A549 (cell line): ENCODE results near the gene TBL1XR1. TPM values are rescaled to one million over a fixed set of nuclear protein-coding genes. Genes with fewer than 3 reads are reported as not detected.
A peak's percentile ranks its signal among the peaks of the same experiment; 100 is the strongest.

ENCODE experiments used
- ATAC-seq, 2 experiments: fragments of 200-7000 bp in 1 of 2; fragments of >200 bp in 1 of 2; cut with Nextera tagmentation in 1 of 2; cut with Tn5 transposase in 1 of 2; 3 replicates each; pipeline versions ENCODE4 v1.8.0 to v1.9.1; 2018 to 2020; ENCODE audit warnings: mild to moderate bottlenecking in 1 of 2, moderate library complexity in 1 of 2
- CTCF ChIA-PET: fragments of 300-600 bp; sonication (Branson Sonifier 250); formaldehyde crosslinking; extraction: SDS; loops from one replicate; lab custom pipeline; 2021; ENCODE audit warnings: antibody characterized with exemption, inconsistent platforms; lab: Yijun Ruan, JAX
- POLR2A ChIA-PET: fragments of 350-600 bp; formaldehyde crosslinking; extraction: SDS; loops from one replicate; lab custom pipeline; 2021; ENCODE audit warnings: antibody characterized with exemption, inconsistent platforms; lab: Yijun Ruan, JAX
- DNase-seq, 2 experiments: peaks; one replicate each; pipeline versions ENCODE4 v3.0.0 to v3.0.0-alpha.2; 2011 to 2016; ENCODE audit warnings: low read depth in 1 of 2, low spot score in 1 of 2
- FAIRE-seq: peaks from 2 replicates; lab custom pipeline; 2011; peaks lifted over from hg19 to GRCh38; lab: Jason Lieb, UNC
- H3K27ac ChIP-seq, 2 experiments: fragments of >200 bp; sonication (Bioruptor Twin); formaldehyde crosslinking; 3 replicates each; pipeline ENCODE4 v1.5.1; 2016 to 2017
- H3K4me1 ChIP-seq: fragments of >200 bp; sonication (Bioruptor Twin); formaldehyde crosslinking; 3 replicates; pipeline ENCODE4 v1.6.1; 2016
- H3K4me2 ChIP-seq: fragments of >200 bp; sonication (Bioruptor Twin); formaldehyde crosslinking; 3 replicates; pipeline ENCODE4 v1.6.1; 2016
- H3K4me3 ChIP-seq: fragments of >200 bp; sonication (Bioruptor Twin); formaldehyde crosslinking; 3 replicates; pipeline ENCODE4 v1.5.1; 2016
- H3K9me3 ChIP-seq: fragments of >200 bp; sonication (Bioruptor Twin); formaldehyde crosslinking; 3 replicates; pipeline ENCODE4 v1.6.1; 2016
- ATOH8 ChIP-seq: fragments of 250-450 bp; sonication (Bioruptor Pico); IDR thresholded peaks from 2 replicates; pipeline ENCODE4 v1.5.0; 2020; ENCODE audit warnings: low read depth, mild to moderate bottlenecking, moderate library complexity
- BHLHE40 ChIP-seq: IDR thresholded peaks from 2 replicates; pipeline ENCODE4 v1.6.1; 2012; ENCODE audit warnings: low read depth, low read length, inconsistent platforms
- CBX2 ChIP-seq: fragments of 200-600 bp; sonication (generic); IDR thresholded peaks from 2 replicates; pipeline ENCODE4 v1.6.1; 2016; ENCODE audit warnings: low read depth, mild to moderate bottlenecking, borderline replicate concordance
- CTCF ChIP-seq: fragments of >200 bp; sonication (Bioruptor Twin); formaldehyde crosslinking; IDR thresholded peaks from 3 replicates; pipeline ENCODE4 v1.5.1; 2016
- EHMT2 ChIP-seq: fragments of 200-600 bp; sonication (generic); IDR thresholded peaks from 2 replicates; pipeline ENCODE4 v1.6.1; 2016; ENCODE audit warnings: antibody characterized with exemption, low read depth, mild to moderate bottlenecking, moderate library complexity
- ELK1 ChIP-seq: fragments of 150-350 bp; IDR thresholded peaks from 2 replicates; pipeline ENCODE4 v1.6.1; 2014; ENCODE audit warnings: low read depth, mild to moderate bottlenecking, low read length
- ESRRA ChIP-seq: fragments of 150-350 bp; IDR thresholded peaks from 2 replicates; pipeline ENCODE4 v1.6.1; 2014; ENCODE audit warnings: mild to moderate bottlenecking, low read length, borderline replicate concordance
- FOXS1 ChIP-seq: fragments of 250-450 bp; sonication (Bioruptor Pico); IDR thresholded peaks from 2 replicates; pipeline ENCODE4 v1.5.0; 2020; ENCODE audit warnings: mild to moderate bottlenecking, moderate library complexity
- HES2 ChIP-seq: fragments of >200 bp; sonication (Bioruptor Twin); formaldehyde crosslinking; IDR thresholded peaks from 2 replicates; pipeline ENCODE4 v1.6.1; 2016
- HOXB13 ChIP-seq: fragments of 250-450 bp; sonication (Bioruptor Pico); IDR thresholded peaks from 2 replicates; pipeline ENCODE4 v1.5.0; 2020; ENCODE audit warnings: low read depth, mild to moderate bottlenecking, moderate library complexity
- JUNB ChIP-seq: fragments of >200 bp; sonication (Bioruptor Twin); formaldehyde crosslinking; IDR thresholded peaks from 2 replicates; pipeline ENCODE4 v1.6.1; 2016
- KDM5A ChIP-seq: fragments of 200-600 bp; sonication (generic); IDR thresholded peaks from 2 replicates; pipeline ENCODE4 v1.6.1; 2016; ENCODE audit warnings: antibody characterized with exemption, mild to moderate bottlenecking
- NR3C1 ChIP-seq: fragments of >200 bp; sonication (Bioruptor Twin); formaldehyde crosslinking; IDR thresholded peaks from 3 replicates; pipeline ENCODE4 v1.6.1; 2017
- PBX3 ChIP-seq: IDR thresholded peaks from 2 replicates; pipeline ENCODE4 v1.6.1; 2012
- PHF8 ChIP-seq: fragments of 200-600 bp; sonication (generic); IDR thresholded peaks from 2 replicates; pipeline ENCODE4 v1.6.1; 2016; ENCODE audit warnings: low read depth, mild to moderate bottlenecking, antibody characterized with exemption, moderate library complexity, borderline replicate concordance
- POLR2A ChIP-seq: IDR thresholded peaks from 2 replicates; pipeline ENCODE4 v1.6.1; 2012; ENCODE audit warnings: mild to moderate bottlenecking, low read length
- RAD21 ChIP-seq, 2 experiments: fragments of >200 bp in 1 of 2; sonication (Bioruptor Twin) in 1 of 2; formaldehyde crosslinking in 1 of 2; IDR thresholded peaks in 1 of 2; conservative IDR thresholded peaks in 1 of 2; 2 replicates in 1 of 2; 3 replicates in 1 of 2; pipeline ENCODE4 v1.6.1; 2012 to 2018; ENCODE audit warnings: inconsistent platforms in 1 of 2
- REST ChIP-seq: fragments of 200-600 bp; sonication (generic); IDR thresholded peaks from 2 replicates; pipeline ENCODE4 v1.6.1; 2016; ENCODE audit warnings: antibody characterized with exemption, mild to moderate bottlenecking, moderate library complexity
- RFX5 ChIP-seq: fragments of 450-650 bp; IDR thresholded peaks from 2 replicates; pipeline ENCODE4 v1.7.1; 2014; ENCODE audit warnings: antibody characterized with exemption, mild to moderate bottlenecking, moderate library complexity
- SMC3 ChIP-seq: fragments of >200 bp; sonication (Bioruptor Twin); formaldehyde crosslinking; IDR thresholded peaks from 3 replicates; pipeline ENCODE4 v1.6.1; 2018; ENCODE audit warnings: inconsistent platforms
- SREBF2 ChIP-seq: fragments of 450-650 bp; IDR thresholded peaks from 2 replicates; pipeline ENCODE4 v1.6.1; 2014; ENCODE audit warnings: mild to moderate bottlenecking, moderate library complexity
- ZNF302 ChIP-seq: fragments of 250-450 bp; sonication (Bioruptor Pico); IDR thresholded peaks from 2 replicates; pipeline ENCODE4 v1.9.0; 2021; ENCODE audit warnings: inconsistent platforms, mild to moderate bottlenecking, moderate library complexity
- WGBS: methylation state at CpG from one replicate; pipeline ENCODE4 v1.1.6; 2017; ENCODE audit errors: missing lambda C conversion rate; 5-methylcytosine and 5-hydroxymethylcytosine counted together
- polyA plus RNA-seq, 4 experiments: library from polyadenylated mRNA; depleted of rRNA in 3 of 4; stranded (reverse); fragments of >200 nt; fragmentation: RNase III in 1 of 4; extraction: RNeasy Plus Mini Kit Qiagen cat#74134 plus additional on column Dnase treatment in 1 of 4; gene quantifications; 2 replicates in 3 of 4; 3 replicates in 1 of 4; pipeline ENCODE4 v1.2.3, GENCODE V29; 2011 to 2017

Gene TBL1XR1
- polyA plus RNA-seq, 2 of the 4 experiments (the other 2 are of a cell fraction) = 41.4 to 106 TPM

- Histone ChIP-seq H3K4me2 (peak overlapping the region; percentile 52), H3K27ac (peak overlapping the region; percentile 64 to 78), H3K4me3 (no peak overlapping the region), H3K4me1 (peaks cover 27% of the 10 kb centered on the region), H3K9me3 (no peaks in the 10 kb centered on the region)
- TF ChIP-seq SMC3 = peak; percentile 67
- no peak for TF ChIP-seq PHF8
- no peak for TF ChIP-seq POLR2A
- no peak for TF ChIP-seq ZNF302 (CRISPR knock-in tag)
- TF ChIP-seq RAD21 (conservative IDR thresholded peaks at IDR 0.05 in 1 of 2, IDR thresholded peaks at IDR 0.05 in 1 of 2) = peak; percentile 72 to 80
- TF ChIP-seq CTCF = peak; percentile 63
- TF ChIP-seq PBX3 = no peak
- FAIRE-seq (no peak), DNase-seq (peak; percentile 4 to 45), ATAC-seq (peak in 1 of 2 experiments; percentile 75; a peak in 3 of 6 replicates)
- CTCF ChIA-PET = interaction anchor here (0.5 to 1.9 kb wide), 13 partner anchors 9 to 1602 kb away, joined by 3 to 9 read pairs (median 3); no protein-coding TSS in a partner anchor
- POLR2A ChIA-PET = interaction anchor here (0.5 kb wide), 1 partner anchor 309 kb away, joined by 9 read pairs; no protein-coding TSS in a partner anchor
- 45% methylated on average over 5 of the region's 5 CpGs for WGBS
Measured at GRCh38 chr3:177050501-177051237, 146.6 kb downstream of the TBL1XR1 start.

GRCh38 chr3:177045767-177046166 is 151.5 kb downstream of the TBL1XR1 start:
- 90% methylated on average over 2 of the region's 2 CpGs for WGBS
- FAIRE-seq (no peak), ATAC-seq (no peak)
- ChIA-PET POLR2A (no interaction called here), CTCF (no interaction called here)
- peaks cover 12% of the 10 kb centered on the region; the same call in 1 of the 3 replicates for H3K4me1 ChIP-seq
- no peak overlapping the region for H3K27ac ChIP-seq
- H3K9me3 ChIP-seq = no peaks in the 10 kb centered on the region
- TF ChIP-seq ATOH8 (no peak), JUNB (no peak), REST (no peak), SREBF2 (no peak), ZNF302 (CRISPR knock-in tag) (no peak), NR3C1 (no peak), HES2 (no peak), ELK1 (no peak), FOXS1 (CRISPR knock-in tag) (no peak), RAD21 (conservative IDR thresholded peaks at IDR 0.05 in 1 of 2, IDR thresholded peaks at IDR 0.05 in 1 of 2) (no peak), HOXB13 (CRISPR knock-in tag) (no peak), RFX5 (no peak), EHMT2 (no peak), BHLHE40 (no peak), ESRRA (no peak), CBX2 (no peak), CTCF (no peak), KDM5A (no peak)
- TF ChIP-seq, all 56 proteins: peak for 0
- no peak overlapping the region for H3K4me2 ChIP-seq
- DNase-seq = no peak
- no peak overlapping the region for H3K4me3 ChIP-seq
